Keratinocyte (primary cell): ENCODE measurements around the gene GRPEL1. TPM values are rescaled to one million over a fixed set of nuclear protein-coding genes. Genes with fewer than 3 reads are reported as not detected.

Experiments
- DNase-seq: peaks from one replicate; pipeline ENCODE4 v3.0.0-alpha.2; 2011; ENCODE audit warnings: low read depth, missing footprints, low spot score
- FAIRE-seq: peaks from 2 replicates; lab custom pipeline; 2011; peaks lifted over from hg19 to GRCh38; lab: Jason Lieb, UNC
- H2AFZ ChIP-seq: 2 replicates; pipeline ENCODE4 v1.6.0; 2012; ENCODE audit warnings: low read length, control low read depth, inconsistent platforms; ENCODE audit not compliant: control insufficient read depth
- H3K27ac ChIP-seq: 2 replicates; pipeline ENCODE4 v1.5.1; 2011; ENCODE audit warnings: low read length; ENCODE audit not compliant: control insufficient read depth, insufficient read depth
- H3K27me3 ChIP-seq: 3 replicates; pipeline ENCODE4 v1.6.0; 2011; ENCODE audit warnings: low read length; ENCODE audit not compliant: control insufficient read depth, insufficient read depth; ENCODE audit errors: extremely low read depth
- H3K36me3 ChIP-seq, 2 experiments: 2 replicates in 1 of 2; 3 replicates in 1 of 2; pipeline ENCODE4 v1.5.1; 2011; ENCODE audit warnings: low read length in 2 of 2, mild to moderate bottlenecking in 1 of 2; ENCODE audit not compliant: control insufficient read depth in 2 of 2, insufficient read depth in 2 of 2; ENCODE audit errors: extremely low read depth in 1 of 2
- H3K4me1 ChIP-seq: 3 replicates; pipeline ENCODE4 v1.5.1; 2011; ENCODE audit warnings: low read length; ENCODE audit not compliant: control insufficient read depth, insufficient read depth; ENCODE audit errors: extremely low read depth
- H3K4me2 ChIP-seq: 3 replicates; pipeline ENCODE4 v1.6.0; 2011; ENCODE audit warnings: low read depth, low read length; ENCODE audit not compliant: control insufficient read depth, insufficient read depth; ENCODE audit errors: extremely low read depth
- H3K4me3 ChIP-seq, 3 experiments: fragments of 200-600 bp in 1 of 3; sonication (generic) in 1 of 3; 2 replicates in 2 of 3; 3 replicates in 1 of 3; pipeline ENCODE4 v1.5.1; 2011 to 2016; ENCODE audit warnings: low read length in 3 of 3, mild to moderate bottlenecking in 3 of 3, control low read depth in 2 of 3, inconsistent platforms in 1 of 3, low read depth in 1 of 3, mixed read lengths in 1 of 3, mixed run types in 1 of 3, moderate library complexity in 1 of 3; ENCODE audit not compliant: control insufficient read depth in 2 of 3, insufficient read depth in 2 of 3; ENCODE audit errors: extremely low read depth in 1 of 3
- H3K79me2 ChIP-seq: 2 replicates; pipeline ENCODE4 v1.6.0; 2012; ENCODE audit warnings: low read length; ENCODE audit not compliant: control insufficient read depth, insufficient read depth
- H3K9ac ChIP-seq: 3 replicates; pipeline ENCODE4 v1.6.0; 2011; ENCODE audit warnings: low read length; ENCODE audit not compliant: control insufficient read depth, insufficient read depth; ENCODE audit errors: extremely low read depth
- H3K9me1 ChIP-seq: 3 replicates; pipeline ENCODE4 v1.6.0; 2011; ENCODE audit warnings: low read length; ENCODE audit not compliant: control insufficient read depth, insufficient read depth; ENCODE audit errors: extremely low read depth
- H3K9me3 ChIP-seq: 2 replicates; pipeline ENCODE4 v1.5.1; 2012; ENCODE audit warnings: low read depth, low read length; ENCODE audit not compliant: control insufficient read depth
- H4K20me1 ChIP-seq: 3 replicates; pipeline ENCODE4 v1.6.0; 2011; ENCODE audit warnings: low read length; ENCODE audit not compliant: control insufficient read depth, insufficient read depth; ENCODE audit errors: extremely low read depth
- CTCF ChIP-seq, 3 experiments: IDR thresholded peaks in 1 of 3; conservative IDR thresholded peaks in 1 of 3; optimal IDR thresholded peaks in 1 of 3; 2 replicates in 2 of 3; 3 replicates in 1 of 3; pipeline versions ENCODE3 to v1.5.1; 2011; ENCODE audit warnings: low read length in 3 of 3, mild to moderate bottlenecking in 3 of 3, moderate library complexity in 2 of 3, control low read depth in 1 of 3, inconsistent platforms in 1 of 3; ENCODE audit not compliant: insufficient read depth in 2 of 3; ENCODE audit errors: extremely low read depth in 1 of 3
- EZH2 ChIP-seq: IDR thresholded peaks from one replicate; pipeline ENCODE4 v1.6.1; 2012; ENCODE audit warnings: inconsistent platforms, mild to moderate bottlenecking, low read length, moderate library complexity
- dilution Hi-C: fragments of 300-500 bp; cut with MboI; formaldehyde crosslinking; loops from one replicate; pipeline ENCODE4 v1.7.0; 2020; ENCODE audit warnings: low sequenced_read_pairs; ENCODE audit not compliant: extremely low pct_ligation_motif_present
- polyA plus RNA-seq, 5 experiments: library from polyadenylated mRNA; depleted of rRNA in 3 of 5; stranded (reverse) in 3 of 5; stranded (forward) in 1 of 5; unstranded in 1 of 5; fragments of >200 nt; gene quantifications; 1 replicate in 1 of 5; 2 replicates in 3 of 5; 3 replicates in 1 of 5; pipeline versions ENCODE4 v1.2.1 to v1.2.3, GENCODE V29; 2011 to 2012; ENCODE audit warnings: missing spikeins in 2 of 5, low read depth in 1 of 5, low replicate concordance in 1 of 5

The GRPEL1 gene
- polyA plus RNA-seq, 1 donor (not counting 4 experiments of a cell fraction or from before 2014, with no cell fraction given): 59.1 TPM

GRCh38 chr4:7034262-7035081 is 33.4 kb downstream of the GRPEL1 start:
- H3K4me1 ChIP-seq: peaks cover 5% of the 10 kb centered on the region
- H2AFZ ChIP-seq: no peak overlapping the region
- H3K27ac ChIP-seq: no peak overlapping the region
- no peak overlapping the region for H3K4me2 ChIP-seq
- no peaks in the 10 kb centered on the region for H3K79me2 ChIP-seq
- H3K9ac ChIP-seq: no peak overlapping the region
- H3K36me3 ChIP-seq: peaks cover 17 to 23% of the 10 kb centered on the region in 2 experiments
- no peaks in the 10 kb centered on the region for H3K9me1 ChIP-seq
- H4K20me1 ChIP-seq: no peaks in the 10 kb centered on the region
- no peak for FAIRE-seq
- no peaks in the 10 kb centered on the region for H3K9me3 ChIP-seq
- no peaks in the 10 kb centered on the region for H3K27me3 ChIP-seq
- DNase-seq: no peak
- H3K4me3 ChIP-seq: no peak overlapping the region
- dilution Hi-C loops: no loop called here
- TF ChIP-seq CTCF (optimal IDR thresholded peaks at IDR 0.05 in 1 of 3, IDR thresholded peaks at IDR 0.05 in 1 of 3, conservative IDR thresholded peaks at IDR 0.05 in 1 of 3; ENCODE audit: extremely low read depth in 1 of 3, insufficient read depth in 2 of 3, low read length in 3 of 3): no peak
- no peak for TF ChIP-seq EZH2

GRCh38 chr4:7032596-7032995 is 35.3 kb downstream of the GRPEL1 start:
- Histone ChIP-seq H3K79me2 (no peaks in the 10 kb centered on the region), H2AFZ (no peak overlapping the region), H3K4me1 (peaks cover 5% of the 10 kb centered on the region), H3K9me1 (no peaks in the 10 kb centered on the region), H3K9ac (no peak overlapping the region), H3K36me3 (peaks cover 26% of the 10 kb centered on the region in 2 experiments), H3K4me2 (no peak overlapping the region), H3K9me3 (no peaks in the 10 kb centered on the region), H3K4me3 (no peak overlapping the region), H3K27me3 (no peaks in the 10 kb centered on the region), H4K20me1 (no peaks in the 10 kb centered on the region), H3K27ac (no peak overlapping the region)
- dilution Hi-C loops: no loop called here
- FAIRE-seq (no peak), DNase-seq (no peak)
- TF ChIP-seq EZH2: no peak
- TF ChIP-seq CTCF (optimal IDR thresholded peaks at IDR 0.05 in 1 of 3, IDR thresholded peaks at IDR 0.05 in 1 of 3, conservative IDR thresholded peaks at IDR 0.05 in 1 of 3; ENCODE audit: extremely low read depth in 1 of 3, insufficient read depth in 2 of 3, low read length in 3 of 3): no peak
